Spleen (tissue), 11 donors: ENCODE data around the gene TBC1D24. TPM values are rescaled to one million over a fixed set of nuclear protein-coding genes. Genes with fewer than 3 reads are reported as not detected.

Source experiments
- microRNA-seq, 3 donors: library from miRNA; unstranded; fragments of <30 nt; microRNA quantifications; one replicate each; pipeline versions ENCODE4 to v1.1.0, GENCODE V29; 2019 to 2020
- polyA plus RNA-seq, 3 donors: library from polyadenylated mRNA; stranded (reverse); fragments of 200-250 nt; gene quantifications; one replicate each; pipeline ENCODE4 v1.2.1, GENCODE V29; 2013
- small RNA-seq, 4 donors: library from RNA; depleted of rRNA; stranded (forward); fragments of <200 nt; gene quantifications; one replicate each; pipeline ENCODE3, GENCODE V24; 2016
- total RNA-seq, 7 donors: library from RNA; depleted of rRNA in 3 of 7; stranded (reverse); fragments of >200 nt in 3 of 7; fragmentation: NEBNext Ultra II Directional in 4 of 7; extraction: Animal tissue kit (Norgen Biotek cat#: 25700) in 4 of 7; gene quantifications; one replicate each; pipeline versions ENCODE4 v1.1.0 to v1.2.1, GENCODE V29; 2016 to 2021
- donor health status: healthy with polysubstance abuse.
- donor health status: DM: no; HTN: no; CAD: no; lungs with moderate emphysema.
- donor health status: DM: no; HTN: no; CAD: no.
- donor health status: Bipolar disorder and iron deficiency.
- donor health status: healthy.
- donor health status: DM: no; HTN: no; CAD: no.
- donor health status: DM: yes; HTN: yes; CAD: no.

The TBC1D24 gene
- total and polyA plus RNA-seq, 10 donors, result 2.2 to 15.3 (median 11.3) TPM

Small RNA genes within 50 kb of the gene (microRNA-seq; reads per million reads assigned to microRNA genes)
- gene MIR3178, result 0 to 0.35 (median 0) reads per million in 3 donors
- 0 to 0.35 (median 0) reads per million in 3 donors for gene MIR6767
- gene MIR6768, result 0 reads per million in 3 donors

Small RNA genes within 50 kb of the gene (small RNA-seq; reads per million reads assigned to genes)
- gene AC093525.1 (0 reads per million in 4 donors), gene MIR3178 (0 reads per million in 4 donors), gene MIR6768 (0 reads per million in 4 donors)

Other genes starting within 250 kb of the TBC1D24 start
- gene DNASE1L2, start 238.7 kb upstream of the TBC1D24 start, total RNA-seq, result 1 to 10 TPM in 4 of 7 donors, under 1 TPM in 3; 0.72 to 1.7 (median 1.3) TPM
- gene DNASE1L2, start 238.7 kb upstream of the TBC1D24 start, polyA plus RNA-seq, result 1 to 10 TPM in 2 of 3 donors, under 1 TPM in 1; 0.59 to 2.2 (median 1.2) TPM
- 10 to 100 TPM; 20.6 to 35.2 (median 29.0) TPM for gene ECI1, start 223.5 kb upstream of the TBC1D24 start, total RNA-seq
- gene ECI1, start 223.5 kb upstream of the TBC1D24 start, polyA plus RNA-seq, result 10 to 100 TPM; 42.0 to 54.8 (median 51.6) TPM
- 100 to 1,000 TPM; 119 to 153 (median 132) TPM for gene RNPS1, start 207.0 kb upstream of the TBC1D24 start, total RNA-seq
- gene RNPS1, start 207.0 kb upstream of the TBC1D24 start, polyA plus RNA-seq, result 100 to 1,000 TPM; 123 to 180 (median 125) TPM
- 10 to 100 TPM in 1 of 7 donors, 1 to 10 TPM in 6; 6.5 to 12.6 (median 7.3) TPM for gene ABCA3, start 134.4 kb upstream of the TBC1D24 start, total RNA-seq
- gene ABCA3, start 134.4 kb upstream of the TBC1D24 start, polyA plus RNA-seq, result 1 to 10 TPM; 2.5 to 5.5 (median 2.5) TPM
- 10 to 100 TPM in 1 of 7 donors, 1 to 10 TPM in 6; 4.2 to 11.1 (median 7.3) TPM for gene CCNF, start 45.7 kb upstream of the TBC1D24 start, total RNA-seq
- gene CCNF, start 45.7 kb upstream of the TBC1D24 start, polyA plus RNA-seq, result 1 to 10 TPM; 1.5 to 2.7 (median 2.6) TPM
- 1 to 10 TPM in 5 of 7 donors, under 1 TPM in 2; 0.73 to 2.7 (median 1.4) TPM for gene TEDC2, start 15.0 kb upstream of the TBC1D24 start, total RNA-seq
- 1 to 10 TPM; 1.8 to 2.7 (median 2.5) TPM for gene TEDC2, start 15.0 kb upstream of the TBC1D24 start, polyA plus RNA-seq
- under 1 TPM in 3 of 7 donors, not detected in 4; 0.13 to 0.28 (median 0.23) TPM for gene NTN3, start 3.8 kb upstream of the TBC1D24 start, total RNA-seq
- under 1 TPM in 2 of 3 donors, not detected in 1; 0.03 to 0.06 TPM for gene NTN3, start 3.8 kb upstream of the TBC1D24 start, polyA plus RNA-seq
- 100 to 1,000 TPM in 4 of 7 donors, 10 to 100 TPM in 3; 82.3 to 199 (median 156) TPM for gene ATP6V0C, start 38.8 kb downstream of the TBC1D24 start, total RNA-seq
- 100 to 1,000 TPM in 1 of 3 donors, 10 to 100 TPM in 2; 64.5 to 125 (median 99.7) TPM for gene ATP6V0C, start 38.8 kb downstream of the TBC1D24 start, polyA plus RNA-seq
- gene AMDHD2, start 45.2 kb downstream of the TBC1D24 start, total RNA-seq, result 10 to 100 TPM; 59.9 to 94.0 (median 70.9) TPM
- gene AMDHD2, start 45.2 kb downstream of the TBC1D24 start, polyA plus RNA-seq, result 10 to 100 TPM; 37.8 to 72.0 (median 38.5) TPM
- gene CEMP1, start 56.3 kb downstream of the TBC1D24 start, total RNA-seq, result under 1 TPM in 2 of 7 donors, not detected in 5; 0.37 to 0.97 TPM
- 1 to 10 TPM in 1 of 3 donors, under 1 TPM in 2; 0.70 to 1.5 (median 0.74) TPM for gene CEMP1, start 56.3 kb downstream of the TBC1D24 start, polyA plus RNA-seq
- 10 to 100 TPM; 39.5 to 74.5 (median 56.8) TPM for gene PDPK1, start 62.9 kb downstream of the TBC1D24 start, total RNA-seq
- gene PDPK1, start 62.9 kb downstream of the TBC1D24 start, polyA plus RNA-seq, result 10 to 100 TPM in 1 of 3 donors, 1 to 10 TPM in 2; 6.2 to 15.5 (median 6.2) TPM
- 10 to 100 TPM; 20.5 to 32.1 (median 28.2) TPM for gene KCTD5, start 207.4 kb downstream of the TBC1D24 start, total RNA-seq
- gene KCTD5, start 207.4 kb downstream of the TBC1D24 start, polyA plus RNA-seq, result 10 to 100 TPM; 13.1 to 24.1 (median 19.2) TPM
- 1 to 10 TPM in 6 of 7 donors, under 1 TPM in 1; 0.84 to 2.1 (median 1.2) TPM for gene PRSS27, start 245.1 kb downstream of the TBC1D24 start, total RNA-seq
- gene PRSS27, start 245.1 kb downstream of the TBC1D24 start, polyA plus RNA-seq, result 1 to 10 TPM; 1.2 to 1.5 (median 1.2) TPM